ENCODE results near the gene NECAB2. TPM values are rescaled to one million over a fixed set of nuclear protein-coding genes. Genes with fewer than 3 reads are reported as not detected.

Gene NECAB2
- total and polyA plus RNA-seq, 2 donors (not counting 1 experiment from before 2014, with no cell fraction given): 0.03 to 0.17 TPM

GRCh38 chr16:83926726-83927397 is 41.2 kb upstream of the NECAB2 start:
- H3K4me3 ChIP-seq (replicated peaks in 1 of 4; ENCODE audit: control extremely low read depth in 1 of 4, insufficient read depth in 1 of 4, low read depth in 3 of 4, low read length in 4 of 4): peak overlapping the region in 1 of 4 experiments; percentile 5
- TF ChIP-seq, protein P1, sequence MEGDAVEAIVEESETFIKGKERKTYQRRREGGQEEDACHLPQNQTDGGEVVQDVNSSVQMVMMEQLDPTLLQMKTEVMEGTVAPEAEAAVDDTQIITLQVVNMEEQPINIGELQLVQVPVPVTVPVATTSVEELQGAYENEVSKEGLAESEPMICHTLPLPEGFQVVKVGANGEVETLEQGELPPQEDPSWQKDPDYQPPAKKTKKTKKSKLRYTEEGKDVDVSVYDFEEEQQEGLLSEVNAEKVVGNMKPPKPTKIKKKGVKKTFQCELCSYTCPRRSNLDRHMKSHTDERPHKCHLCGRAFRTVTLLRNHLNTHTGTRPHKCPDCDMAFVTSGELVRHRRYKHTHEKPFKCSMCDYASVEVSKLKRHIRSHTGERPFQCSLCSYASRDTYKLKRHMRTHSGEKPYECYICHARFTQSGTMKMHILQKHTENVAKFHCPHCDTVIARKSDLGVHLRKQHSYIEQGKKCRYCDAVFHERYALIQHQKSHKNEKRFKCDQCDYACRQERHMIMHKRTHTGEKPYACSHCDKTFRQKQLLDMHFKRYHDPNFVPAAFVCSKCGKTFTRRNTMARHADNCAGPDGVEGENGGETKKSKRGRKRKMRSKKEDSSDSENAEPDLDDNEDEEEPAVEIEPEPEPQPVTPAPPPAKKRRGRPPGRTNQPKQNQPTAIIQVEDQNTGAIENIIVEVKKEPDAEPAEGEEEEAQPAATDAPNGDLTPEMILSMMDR (conservative IDR thresholded peaks at IDR 0.05 in 1 of 2, IDR thresholded peaks at IDR 0.05 in 1 of 2; ENCODE audit: low read depth in 1 of 2, low read length in 2 of 2): peak; percentile 90 to 97
- no peak for TF ChIP-seq EZH2 (IDR thresholded peaks at IDR 0.05; ENCODE audit: low read length, missing control alignments)

GRCh38 chr16:83928341-83929055 is 39.5 kb upstream of the NECAB2 start:
- no peak overlapping the region for H3K4me3 ChIP-seq (replicated peaks in 1 of 4; ENCODE audit: control extremely low read depth in 1 of 4, insufficient read depth in 1 of 4, low read depth in 3 of 4, low read length in 4 of 4)
- no peak overlapping the region for H3K27ac ChIP-seq (ENCODE audit: insufficient read depth, low read length)
- no peaks in the 10 kb centered on the region for H3K79me2 ChIP-seq (ENCODE audit: control insufficient read depth, insufficient read depth, low read length)
- H3K4me1 ChIP-seq (ENCODE audit: control insufficient read depth, extremely low read depth, insufficient read depth, low read length): peaks cover 8% of the 10 kb centered on the region
- no peak overlapping the region for H3K4me2 ChIP-seq (ENCODE audit: extremely low read depth, insufficient read depth, low read length)
- no peak overlapping the region for H2AFZ ChIP-seq (ENCODE audit: low read length)
- no peaks in the 10 kb centered on the region for H3K36me3 ChIP-seq (ENCODE audit: control insufficient read depth, insufficient read depth, low read length)
- H4K20me1 ChIP-seq (ENCODE audit: control insufficient read depth, extremely low read depth, insufficient read depth, low read length): no peaks in the 10 kb centered on the region
- DNase-seq (ENCODE audit: low read depth in 2 of 2): peak; percentile 63 to 72
- TF ChIP-seq EZH2 (IDR thresholded peaks at IDR 0.05; ENCODE audit: low read length, missing control alignments): no peak
- TF ChIP-seq, protein P1 (conservative IDR thresholded peaks at IDR 0.05 in 1 of 2, IDR thresholded peaks at IDR 0.05 in 1 of 2; ENCODE audit: low read depth in 1 of 2, low read length in 2 of 2): no peak
- no peaks in the 10 kb centered on the region for H3K9me3 ChIP-seq (ENCODE audit: control insufficient read depth, insufficient read depth, low read depth, low read length)
- H3K9ac ChIP-seq (ENCODE audit: insufficient read depth, low read length): no peak overlapping the region
- H3K27me3 ChIP-seq (ENCODE audit: control insufficient read depth, insufficient read depth, low read length): no peaks in the 10 kb centered on the region

More at GRCh38 chr16:83926726-83927397, 41.2 kb upstream of the NECAB2 start:
- peak; percentile 53 to 62 for DNase-seq (ENCODE audit: low read depth in 2 of 2)
- H3K9me3 ChIP-seq (ENCODE audit: control insufficient read depth, insufficient read depth, low read depth, low read length): no peaks in the 10 kb centered on the region
- H2AFZ ChIP-seq (ENCODE audit: low read length): no peak overlapping the region
- H3K79me2 ChIP-seq (ENCODE audit: control insufficient read depth, insufficient read depth, low read length): no peaks in the 10 kb centered on the region
- H3K27ac ChIP-seq (ENCODE audit: insufficient read depth, low read length): peak overlapping the region; percentile 16
- H3K9ac ChIP-seq (ENCODE audit: insufficient read depth, low read length): no peak overlapping the region
- H3K4me1 ChIP-seq (ENCODE audit: control insufficient read depth, extremely low read depth, insufficient read depth, low read length): peaks cover 8% of the 10 kb centered on the region
- H3K27me3 ChIP-seq (ENCODE audit: control insufficient read depth, insufficient read depth, low read length): no peaks in the 10 kb centered on the region
- H4K20me1 ChIP-seq (ENCODE audit: control insufficient read depth, extremely low read depth, insufficient read depth, low read length): no peaks in the 10 kb centered on the region
- peak overlapping the region; percentile 80 for H3K4me2 ChIP-seq (ENCODE audit: extremely low read depth, insufficient read depth, low read length)
- H3K36me3 ChIP-seq (ENCODE audit: control insufficient read depth, insufficient read depth, low read length): no peaks in the 10 kb centered on the region

GRCh38 chr16:83929811-83930555 is 38.1 kb upstream of the NECAB2 start:
- Histone ChIP-seq H3K4me1 (ENCODE audit: control insufficient read depth, extremely low read depth, insufficient read depth, low read length) (peaks cover 8% of the 10 kb centered on the region), H3K36me3 (ENCODE audit: control insufficient read depth, insufficient read depth, low read length) (no peaks in the 10 kb centered on the region), H3K27ac (ENCODE audit: insufficient read depth, low read length) (no peak overlapping the region), H3K9me3 (ENCODE audit: control insufficient read depth, insufficient read depth, low read depth, low read length) (no peaks in the 10 kb centered on the region), H3K79me2 (ENCODE audit: control insufficient read depth, insufficient read depth, low read length) (no peaks in the 10 kb centered on the region), H2AFZ (ENCODE audit: low read length) (no peak overlapping the region), H3K9ac (ENCODE audit: insufficient read depth, low read length) (no peak overlapping the region), H3K4me2 (ENCODE audit: extremely low read depth, insufficient read depth, low read length) (no peak overlapping the region), H3K27me3 (ENCODE audit: control insufficient read depth, insufficient read depth, low read length) (no peaks in the 10 kb centered on the region), H4K20me1 (ENCODE audit: control insufficient read depth, extremely low read depth, insufficient read depth, low read length) (no peaks in the 10 kb centered on the region), H3K4me3 (replicated peaks in 1 of 4; ENCODE audit: control extremely low read depth in 1 of 4, insufficient read depth in 1 of 4, low read depth in 3 of 4, low read length in 4 of 4) (no peak overlapping the region)
- TF ChIP-seq, protein P1 (conservative IDR thresholded peaks at IDR 0.05 in 1 of 2, IDR thresholded peaks at IDR 0.05 in 1 of 2; ENCODE audit: low read depth in 1 of 2, low read length in 2 of 2): no peak
- no peak for TF ChIP-seq EZH2 (IDR thresholded peaks at IDR 0.05; ENCODE audit: low read length, missing control alignments)
- DNase-seq (ENCODE audit: low read depth in 2 of 2): no peak

Data from fibroblast of lung (primary cell).